K562 (cell line): ENCODE data around the gene BTG2. TPM values are rescaled to one million over a fixed set of nuclear protein-coding genes. Genes with fewer than 3 reads are reported as not detected.

Experiments
- E2F5 ChIP-seq: sonication (generic); formaldehyde crosslinking; IDR thresholded peaks from 2 replicates; pipeline ENCODE4 v1.8.0; 2022; ENCODE audit warnings: mild to moderate bottlenecking, missing genetic modification reagents
- FOSL1 ChIP-seq: fragments of 200-800 bp; sonication (Bioruptor generic); conservative IDR thresholded peaks from 2 replicates; pipeline ENCODE4 v1.6.1; 2016; ENCODE audit warnings: missing genetic modification characterization, missing compliant biosample characterization
- FOXK2 ChIP-seq, 2 experiments: fragments of 450-650 bp; IDR thresholded peaks in 1 of 2; conservative IDR thresholded peaks in 1 of 2; 2 replicates each; pipeline ENCODE4 v1.6.1; 2016; ENCODE audit warnings: low read depth in 2 of 2, mild to moderate bottlenecking in 1 of 2
- GATA2 ChIP-seq: sonication (generic); formaldehyde crosslinking; IDR thresholded peaks from 2 replicates; pipeline ENCODE4 v1.4.0; 2020; ENCODE audit warnings: mild to moderate bottlenecking, missing genetic modification reagents
- POLR3G ChIP-seq: IDR thresholded peaks from 2 replicates; pipeline ENCODE4 v1.6.1; 2011; ENCODE audit not compliant: insufficient read length, insufficient replicate concordance; ENCODE audit errors: extremely low read depth
- PYGO2 ChIP-seq: fragments of 450-650 bp; IDR thresholded peaks from 2 replicates; pipeline ENCODE4 v1.6.1; 2016; ENCODE audit warnings: mild to moderate bottlenecking, missing genetic modification characterization, moderate library complexity, missing compliant biosample characterization
- ZKSCAN1 ChIP-seq: fragments of 150-350 bp; IDR thresholded peaks from 2 replicates; pipeline ENCODE4 v1.6.1; 2016; ENCODE audit warnings: low read depth, low read length
- ZNF175 ChIP-seq: fragments of 200-800 bp; sonication (Bioruptor generic); IDR thresholded peaks from 2 replicates; pipeline ENCODE4 v1.6.1; 2016; ENCODE audit warnings: low read depth, mild to moderate bottlenecking, missing genetic modification characterization, missing compliant biosample characterization
- ZNF407 ChIP-seq: fragments of 450-650 bp; IDR thresholded peaks from 2 replicates; pipeline ENCODE4 v1.6.1; 2016; ENCODE audit warnings: low read depth
- polyA plus RNA-seq, 8 experiments: library from polyadenylated mRNA; depleted of rRNA in 4 of 8; stranded (reverse) in 5 of 8; unstranded in 3 of 8; fragments of >200 nt; fragmentation: Nextera tagmentation in 2 of 8; fragmentation: Illumina TruSeq in 1 of 8; extraction: Ambion mirVana in 2 of 8; extraction: Trizol in 1 of 8; gene quantifications; 2 replicates each; pipeline versions ENCODE4 v1.2.1 to v1.2.3, GENCODE V29; 2011 to 2014; ENCODE audit warnings: inconsistent platforms in 1 of 8, missing spikeins in 1 of 8
- total RNA-seq, 7 experiments: library from RNA; depleted of rRNA in 6 of 7; stranded (reverse); fragments of >200 nt in 6 of 7; fragmentation: Illumina TruSeq in 2 of 7; extraction: Trizol in 2 of 7; gene quantifications; 2 replicates each; pipeline versions ENCODE4 v1.2.1 to v1.2.3, GENCODE V29; 2011 to 2021; ENCODE audit warnings: low replicate concordance in 1 of 7
- TF ChIP-seq, protein P1 (sequence below): fragments of 250-450 bp; sonication (Bioruptor Pico); IDR thresholded peaks from 2 replicates; pipeline ENCODE4 v1.5.0; 2021
- TF ChIP-seq, protein P2 (sequence below): fragments of 200-400 bp; formaldehyde crosslinking; IDR thresholded peaks from 2 replicates; pipeline ENCODE4 v1.6.1; 2017; ENCODE audit warnings: mild to moderate bottlenecking, low read depth, low read length, moderate library complexity
- TF ChIP-seq, protein P3 (sequence below): sonication (generic); formaldehyde crosslinking; IDR thresholded peaks from 2 replicates; pipeline ENCODE4 v1.8.0; 2022; ENCODE audit warnings: mild to moderate bottlenecking, missing genetic modification reagents

BTG2 gene
- total and polyA plus RNA-seq, 9 of the 15 experiments (the other 6 are each of a cell fraction or from before 2014, with no cell fraction given), result 2.3 to 41.9 (median 8.7) TPM

- TF ChIP-seq ZNF407 (no peak), ZKSCAN1 (no peak), GATA2 (no peak), E2F5 (no peak), PYGO2 (no peak), FOXK2 (conservative IDR thresholded peaks at IDR 0.05 in 1 of 2, IDR thresholded peaks at IDR 0.05 in 1 of 2; ENCODE audit: low read depth in 2 of 2) (peak in 1 of 2 experiments; percentile 17; a peak in 1 of 4 replicates), FOSL1 (tag) (peak; percentile 89), ZNF175 (no peak), POLR3G (no peak)
- TF ChIP-seq, protein P1, sequence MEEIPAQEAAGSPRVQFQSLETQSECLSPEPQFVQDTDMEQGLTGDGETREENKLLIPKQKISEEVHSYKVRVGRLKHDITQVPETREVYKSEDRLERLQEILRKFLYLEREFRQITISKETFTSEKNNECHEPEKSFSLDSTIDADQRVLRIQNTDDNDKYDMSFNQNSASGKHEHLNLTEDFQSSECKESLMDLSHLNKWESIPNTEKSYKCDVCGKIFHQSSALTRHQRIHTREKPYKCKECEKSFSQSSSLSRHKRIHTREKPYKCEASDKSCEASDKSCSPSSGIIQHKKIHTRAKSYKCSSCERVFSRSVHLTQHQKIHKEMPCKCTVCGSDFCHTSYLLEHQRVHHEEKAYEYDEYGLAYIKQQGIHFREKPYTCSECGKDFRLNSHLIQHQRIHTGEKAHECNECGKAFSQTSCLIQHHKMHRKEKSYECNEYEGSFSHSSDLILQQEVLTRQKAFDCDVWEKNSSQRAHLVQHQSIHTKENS, result no peak
- TF ChIP-seq, protein P2, sequence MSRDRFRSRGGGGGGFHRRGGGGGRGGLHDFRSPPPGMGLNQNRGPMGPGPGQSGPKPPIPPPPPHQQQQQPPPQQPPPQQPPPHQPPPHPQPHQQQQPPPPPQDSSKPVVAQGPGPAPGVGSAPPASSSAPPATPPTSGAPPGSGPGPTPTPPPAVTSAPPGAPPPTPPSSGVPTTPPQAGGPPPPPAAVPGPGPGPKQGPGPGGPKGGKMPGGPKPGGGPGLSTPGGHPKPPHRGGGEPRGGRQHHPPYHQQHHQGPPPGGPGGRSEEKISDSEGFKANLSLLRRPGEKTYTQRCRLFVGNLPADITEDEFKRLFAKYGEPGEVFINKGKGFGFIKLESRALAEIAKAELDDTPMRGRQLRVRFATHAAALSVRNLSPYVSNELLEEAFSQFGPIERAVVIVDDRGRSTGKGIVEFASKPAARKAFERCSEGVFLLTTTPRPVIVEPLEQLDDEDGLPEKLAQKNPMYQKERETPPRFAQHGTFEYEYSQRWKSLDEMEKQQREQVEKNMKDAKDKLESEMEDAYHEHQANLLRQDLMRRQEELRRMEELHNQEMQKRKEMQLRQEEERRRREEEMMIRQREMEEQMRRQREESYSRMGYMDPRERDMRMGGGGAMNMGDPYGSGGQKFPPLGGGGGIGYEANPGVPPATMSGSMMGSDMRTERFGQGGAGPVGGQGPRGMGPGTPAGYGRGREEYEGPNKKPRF, result no peak
- TF ChIP-seq, protein P3, sequence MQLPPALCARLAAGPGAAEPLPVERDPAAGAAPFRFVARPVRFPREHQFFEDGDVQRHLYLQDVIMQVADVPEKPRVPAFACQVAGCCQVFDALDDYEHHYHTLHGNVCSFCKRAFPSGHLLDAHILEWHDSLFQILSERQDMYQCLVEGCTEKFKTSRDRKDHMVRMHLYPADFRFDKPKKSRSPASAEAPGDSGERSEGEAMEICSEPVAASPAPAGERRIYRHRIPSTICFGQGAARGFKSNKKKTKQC (CRISPR knock-in tag), result no peak
Observed at GRCh38 chr1:203320591-203321272, 15.4 kb downstream of the BTG2 start (continued).
